Fibroblast of gingiva (primary cell): ENCODE data around the gene SLC16A14.
"Not testable (repeated sequence)": the region's sequence is repeated elsewhere in the genome, so short reads cannot be mapped to it uniquely, and the experiment has no call there.

Experiments used
- DNase-seq: peaks from one replicate; pipeline ENCODE4 v3.0.0-alpha.2; 2011; ENCODE audit warnings: low read depth

Gene SLC16A14, protein sequence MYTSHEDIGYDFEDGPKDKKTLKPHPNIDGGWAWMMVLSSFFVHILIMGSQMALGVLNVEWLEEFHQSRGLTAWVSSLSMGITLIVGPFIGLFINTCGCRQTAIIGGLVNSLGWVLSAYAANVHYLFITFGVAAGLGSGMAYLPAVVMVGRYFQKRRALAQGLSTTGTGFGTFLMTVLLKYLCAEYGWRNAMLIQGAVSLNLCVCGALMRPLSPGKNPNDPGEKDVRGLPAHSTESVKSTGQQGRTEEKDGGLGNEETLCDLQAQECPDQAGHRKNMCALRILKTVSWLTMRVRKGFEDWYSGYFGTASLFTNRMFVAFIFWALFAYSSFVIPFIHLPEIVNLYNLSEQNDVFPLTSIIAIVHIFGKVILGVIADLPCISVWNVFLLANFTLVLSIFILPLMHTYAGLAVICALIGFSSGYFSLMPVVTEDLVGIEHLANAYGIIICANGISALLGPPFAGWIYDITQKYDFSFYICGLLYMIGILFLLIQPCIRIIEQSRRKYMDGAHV

DNA sequence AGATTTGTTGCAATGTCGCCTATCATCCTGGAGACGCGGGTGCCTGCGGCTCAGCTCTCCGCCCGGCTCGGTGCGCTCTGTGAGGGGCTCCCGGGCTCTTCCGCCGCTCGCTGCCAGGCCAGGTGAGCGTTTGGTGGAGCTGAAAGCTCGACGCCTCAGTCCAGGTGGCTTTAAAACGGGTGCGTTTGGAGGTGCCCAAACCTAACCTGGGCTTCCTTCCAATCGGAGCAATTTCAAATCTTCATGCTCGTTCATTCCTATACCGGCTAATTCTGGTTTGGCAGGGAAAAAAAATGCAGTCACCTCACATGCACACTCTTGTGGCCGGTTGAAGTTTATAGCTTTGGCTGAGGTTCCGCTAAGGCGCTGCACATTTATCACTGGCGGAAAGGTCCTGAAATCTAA, at the start of gene SLC16A14:
Gene SLC16A14, minus strand, starts transcription at position 274 of the 405 bp plus-strand sequence. CDS start 9,572 bp downstream, outside the sequence.
- DNase-seq, result peak; percentile 8

DNA sequence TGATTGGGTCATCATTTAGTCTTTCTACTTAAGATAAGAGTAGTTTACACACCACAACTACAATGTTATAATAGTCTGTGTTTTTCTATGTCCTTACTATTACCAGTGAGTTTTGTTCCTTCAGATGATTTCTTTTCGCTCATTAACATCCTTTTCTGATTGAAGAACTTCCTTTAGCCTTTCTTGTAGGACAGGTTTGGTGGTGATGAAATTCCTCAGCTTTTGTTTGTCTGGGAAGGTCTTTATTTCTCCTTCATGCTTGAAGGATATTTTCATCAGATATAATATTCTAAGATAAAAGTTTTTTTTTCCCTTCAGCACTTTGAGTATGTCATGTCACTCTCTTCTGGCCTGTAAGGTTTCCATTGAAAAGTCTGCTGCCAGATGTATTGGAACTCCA, 38.0 kb upstream of the SLC16A14 start:
- no peak for DNase-seq

GRCh38 chr2:230101967-230102366, 33.2 kb upstream of the SLC16A14 start:
- not testable (repeated sequence) for DNase-seq

GRCh38 chr2:230097841-230098240, 29.1 kb upstream of the SLC16A14 start:
- DNase-seq, result no peak

GRCh38 chr2:230097424-230097823, 28.7 kb upstream of the SLC16A14 start:
- DNase-seq, result no peak

GRCh38 chr2:230090967-230091366, 22.2 kb upstream of the SLC16A14 start:
- no peak for DNase-seq

DNA sequence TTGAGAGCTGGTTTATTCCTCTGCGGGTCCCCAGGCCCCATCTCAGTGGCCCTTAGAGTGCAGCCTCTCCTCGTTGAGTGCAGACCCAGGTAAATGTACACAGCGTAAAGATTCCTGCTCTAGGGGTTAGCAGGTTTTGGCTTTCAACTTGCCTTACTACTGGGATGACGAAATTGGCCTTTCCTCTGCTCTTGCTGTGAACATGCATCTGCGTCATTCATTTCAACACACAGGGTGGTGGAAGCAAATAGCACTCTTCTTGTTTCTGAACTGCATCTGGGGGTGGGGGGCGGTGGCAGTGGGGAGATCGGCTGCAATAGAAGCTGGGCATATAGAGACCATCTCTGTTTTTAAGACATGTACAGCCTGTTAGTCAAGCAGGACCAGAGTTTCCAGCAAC, 16.5 kb upstream of the SLC16A14 start:
- DNase-seq, result peak; percentile 31

GRCh38 chr2:230077851-230078547, 9.3 kb upstream of the SLC16A14 start:
- DNase-seq, result no peak

DNA sequence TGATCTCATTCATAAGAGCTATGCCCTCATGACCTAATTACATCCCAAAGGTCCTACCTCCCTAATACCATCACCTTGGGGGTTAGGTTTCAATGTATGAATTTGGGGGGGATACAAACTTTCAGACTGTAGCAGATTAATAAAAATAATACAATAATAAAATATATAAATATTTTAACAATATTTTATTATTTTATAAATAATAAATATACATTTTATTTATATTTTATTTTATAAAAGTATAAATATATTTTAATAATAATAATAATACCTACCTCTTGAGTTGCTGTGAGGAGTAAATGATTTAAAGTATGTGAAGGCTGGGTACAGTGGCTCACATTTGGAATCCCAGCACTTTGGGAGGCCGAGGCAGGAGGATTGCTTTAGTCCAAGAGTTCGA, 8.1 kb upstream of the SLC16A14 start:
- DNase-seq, result no peak

DNA sequence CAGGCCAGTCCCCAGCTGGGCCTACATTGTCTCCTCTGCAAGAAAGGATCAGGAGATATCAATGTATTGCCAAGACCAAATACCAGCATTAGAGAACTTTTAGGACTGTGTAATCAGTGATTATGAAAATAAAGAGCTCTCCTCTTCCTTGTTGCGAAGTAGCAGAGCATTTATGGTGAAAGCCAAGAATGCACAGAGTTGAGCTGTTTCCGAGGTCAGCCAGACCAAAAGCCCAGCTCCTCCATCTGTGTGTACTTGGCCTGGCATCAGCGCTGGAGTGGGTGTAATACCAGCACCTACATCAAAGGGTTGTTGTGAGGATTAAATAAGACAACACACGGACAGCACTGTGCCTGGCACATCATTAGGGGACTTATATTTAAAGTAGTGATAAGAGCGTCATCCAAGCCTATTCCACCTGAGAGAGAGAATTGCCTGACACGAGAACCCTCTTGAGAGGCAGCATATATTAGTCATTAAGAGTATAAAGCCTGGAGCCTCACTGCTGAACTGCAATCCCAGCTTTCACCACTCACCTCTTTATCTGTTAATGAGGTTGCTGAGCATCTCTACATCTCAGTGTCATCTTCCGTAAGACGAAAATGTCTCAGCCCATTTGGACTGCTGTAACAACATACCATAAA, 7.4 kb upstream of the SLC16A14 start:
- peak; percentile 52 for DNase-seq

GRCh38 chr2:230071421-230071820, 2.7 kb upstream of the SLC16A14 start:
- DNase-seq, result no peak

DNA sequence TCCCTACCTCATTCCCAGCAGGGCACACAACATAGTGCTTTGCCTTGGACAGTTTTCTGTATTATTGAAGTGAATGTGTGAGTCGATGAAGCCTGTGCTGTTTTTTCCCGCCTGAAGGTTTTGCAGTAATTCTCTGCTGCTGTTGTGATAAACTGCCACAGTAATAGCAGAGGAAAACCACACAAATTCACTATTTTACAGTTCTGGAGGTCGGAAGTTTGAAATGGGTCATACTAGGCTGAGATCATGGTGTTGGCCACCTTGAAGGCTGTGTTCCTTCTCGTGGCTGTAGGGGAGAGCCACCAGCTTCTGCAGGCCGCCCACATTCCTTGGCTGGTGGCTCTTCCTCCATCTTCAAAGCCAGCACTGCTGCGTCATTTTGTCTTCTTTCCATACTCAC, 678 bp upstream of the SLC16A14 start:
- DNase-seq, result no peak

- DNase-seq, result peak; percentile 12
These were observed 591 bp downstream of the SLC16A14 start for GRCh38 chr2:230068016-230068650.

GRCh38 chr2:230060672-230061293, 7.9 kb downstream of the SLC16A14 start:
- DNase-seq, result no peak

DNA sequence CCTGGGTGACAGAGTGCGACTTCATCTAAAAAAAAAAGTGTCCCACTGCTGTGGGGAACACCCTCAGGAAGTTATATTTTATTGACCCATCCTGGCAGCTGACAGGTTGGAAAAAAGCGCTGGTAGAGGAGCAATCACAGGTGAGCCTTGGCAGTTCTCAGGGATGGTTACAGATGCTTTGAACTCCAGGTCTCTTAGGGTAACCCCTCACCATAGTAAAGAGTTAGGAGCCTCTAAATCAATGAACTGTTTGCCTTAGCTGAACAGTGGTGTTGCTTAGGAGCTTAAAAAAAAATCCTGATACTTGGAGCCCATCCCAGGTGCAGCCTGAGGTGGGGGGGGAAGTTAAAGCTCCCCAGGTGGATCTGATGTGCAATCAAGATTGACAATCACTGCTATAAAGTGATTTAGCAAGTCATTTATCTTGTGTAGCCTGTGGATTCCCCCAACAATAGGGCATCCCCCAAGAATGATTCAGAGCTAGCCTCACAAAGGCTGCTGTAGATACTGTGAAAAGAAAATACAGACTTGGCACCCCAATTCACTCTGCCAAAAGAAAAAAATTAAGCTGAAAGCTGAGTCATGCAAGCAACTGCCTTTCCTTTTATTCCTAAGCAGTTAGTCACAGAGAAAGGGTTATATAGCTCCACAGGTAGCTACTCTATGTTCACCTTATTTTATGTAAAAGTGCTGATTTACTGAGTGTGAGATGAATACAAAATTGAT, 14.8 kb downstream of the SLC16A14 start:
- DNase-seq, result peak; percentile 19

GRCh38 chr2:230052299-230052698, 16.4 kb downstream of the SLC16A14 start:
- peak; percentile 55 for DNase-seq

GRCh38 chr2:230050136-230050535, 18.6 kb downstream of the SLC16A14 start:
- no peak for DNase-seq

DNA sequence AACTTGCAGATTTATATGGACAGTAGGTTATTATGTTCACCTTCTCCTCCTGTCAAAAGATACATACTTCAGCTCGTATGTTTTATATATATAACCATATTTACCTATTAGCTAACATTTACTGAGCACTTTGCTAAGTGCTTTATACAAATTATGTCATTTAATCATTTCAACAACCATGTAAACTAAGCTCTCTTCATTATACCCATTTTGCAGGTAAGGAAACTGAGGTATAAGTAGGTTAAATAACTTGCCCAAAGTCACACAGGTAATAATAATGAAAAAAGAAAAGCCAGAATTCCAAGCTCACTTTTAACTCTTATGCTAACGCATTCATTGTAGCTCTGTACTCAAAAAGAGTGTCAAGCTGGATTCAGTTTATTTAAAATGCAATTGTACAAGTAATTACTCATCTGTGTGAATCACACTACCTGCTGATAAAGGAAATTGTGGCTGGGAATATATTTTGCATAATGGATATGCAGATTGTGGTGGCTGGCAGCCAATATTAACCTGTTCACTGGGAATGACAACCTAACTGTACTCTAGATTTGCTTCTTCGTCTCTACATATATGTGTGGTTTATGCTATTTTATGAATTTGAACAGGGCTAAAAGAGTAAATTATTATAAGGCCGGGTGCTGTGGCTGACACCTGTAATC, 20.6 kb downstream of the SLC16A14 start:
- no peak for DNase-seq

DNA sequence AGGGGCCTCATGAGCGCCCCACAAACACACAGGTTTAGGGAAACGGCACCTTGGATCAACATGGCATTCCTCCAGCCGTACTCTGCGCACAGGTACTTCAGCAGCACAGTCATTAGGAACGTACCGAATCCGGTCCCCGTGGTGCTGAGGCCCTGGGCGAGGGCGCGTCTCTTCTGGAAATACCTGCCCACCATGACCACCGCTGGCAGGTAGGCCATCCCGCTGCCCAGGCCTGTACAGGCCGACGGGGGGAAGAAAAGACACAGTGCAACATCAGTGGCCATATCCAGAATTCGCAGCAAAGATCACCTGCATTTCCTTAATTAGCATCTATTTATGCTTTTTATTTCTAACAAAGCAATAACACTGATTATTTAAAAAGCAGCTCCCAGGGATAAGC, 22.2 kb downstream of the SLC16A14 start:
- no peak for DNase-seq

GRCh38 chr2:230043461-230043860, 25.3 kb downstream of the SLC16A14 start:
- DNase-seq, result no peak
